Activated CD4-positive, alpha-beta memory T cell treated with anti-CD3 and anti-CD28 coated beads for 36 hours (primary cell): ENCODE measurements around the gene BCAP29. TPM values are rescaled to one million over a fixed set of nuclear protein-coding genes. Genes with fewer than 3 reads are reported as not detected.
"Not testable (repeated sequence)": the region's sequence is repeated elsewhere in the genome, so short reads cannot be mapped to it uniquely, and the experiment has no call there.

Source experiments
- CTCF ChIA-PET: fragments of 350-600 bp; sonication (Branson Sonifier 250); formaldehyde crosslinking; loops from one replicate; lab custom pipeline; 2021; ENCODE audit warnings: antibody characterized with exemption, inconsistent platforms; lab: Charles Lee
- POLR2A ChIA-PET: fragments of 350-600 bp; sonication (Branson Sonifier 250); formaldehyde crosslinking; loops from one replicate; lab custom pipeline; 2021; ENCODE audit warnings: antibody characterized with exemption; lab: Charles Lee
- DNase-seq: peaks from one replicate; pipeline ENCODE4 v3.0.0-alpha.2; 2020
- H3K27ac Mint-ChIP-seq: one replicate; pipeline ENCODE4 v1.8.0; 2021; ENCODE audit warnings: mixed read lengths
- H3K27me3 Mint-ChIP-seq: one replicate; pipeline ENCODE4 v1.8.0; 2021; ENCODE audit warnings: mixed read lengths
- H3K36me3 Mint-ChIP-seq: one replicate; pipeline ENCODE4 v1.8.0; 2021; ENCODE audit warnings: mixed read lengths
- H3K4me1 Mint-ChIP-seq: one replicate; pipeline ENCODE4 v1.8.0; 2021; ENCODE audit warnings: low read depth, mixed read lengths
- H3K4me3 Mint-ChIP-seq: one replicate; pipeline ENCODE4 v1.8.0; 2021; ENCODE audit warnings: mild to moderate bottlenecking, mixed read lengths
- H3K9me3 Mint-ChIP-seq: one replicate; pipeline ENCODE4 v1.8.0; 2021; ENCODE audit warnings: mixed read lengths
- intact Hi-C: fragments of 100-400 bp; cut with micrococcal nuclease; formaldehyde crosslinking; loops from one replicate; pipeline ENCODE4 v1.15.1; 2023
- total RNA-seq, 2 experiments: library from RNA; stranded (reverse); gene quantifications; one replicate each; pipeline ENCODE4 v1.2.3, GENCODE V29; 2021

Gene BCAP29
- total RNA-seq, 2 experiments from 2014 or later: 42.3 to 42.9 TPM

- Mint-ChIP-seq H3K27ac (no peak overlapping the region), H3K36me3 (peaks cover 6% of the 10 kb centered on the region), H3K9me3 (peaks cover 2% of the 10 kb centered on the region), H3K4me3 (no peak overlapping the region), H3K27me3 (no peaks in the 10 kb centered on the region), H3K4me1 (peaks cover 4% of the 10 kb centered on the region)
- POLR2A ChIA-PET: no interaction called here
- no peak for DNase-seq
- CTCF ChIA-PET: no interaction called here
- intact Hi-C loops: no loop called here
Observed at GRCh38 chr7:107632492-107632865, 52.4 kb downstream of the BCAP29 start.

DNA sequence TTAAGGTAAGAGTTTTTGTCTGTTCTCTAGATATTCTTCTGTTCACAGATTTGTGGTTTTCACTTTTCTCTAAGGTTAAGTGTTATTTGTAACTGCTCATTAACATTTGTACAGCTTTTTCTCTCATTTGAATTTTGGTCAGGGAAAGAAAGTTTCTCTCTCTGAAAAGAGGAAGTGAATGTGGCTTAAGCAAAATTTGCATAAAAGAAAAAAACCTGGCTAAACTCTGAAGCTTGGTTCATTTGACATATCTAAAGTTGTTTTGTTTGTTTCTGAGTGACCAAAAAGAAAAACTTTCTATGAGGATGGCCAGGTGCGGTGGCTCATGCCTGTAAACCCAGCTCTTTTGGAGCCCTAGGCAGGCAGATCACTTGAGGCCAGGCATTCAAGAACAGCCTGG lies 58.5 kb downstream of the BCAP29 start:
- DNase-seq: no peak
- H3K27me3 Mint-ChIP-seq: peaks cover 16% of the 10 kb centered on the region
- H3K27ac Mint-ChIP-seq: no peak overlapping the region
- H3K4me1 Mint-ChIP-seq: peaks cover 8% of the 10 kb centered on the region
- H3K36me3 Mint-ChIP-seq: peaks cover 4% of the 10 kb centered on the region
- ChIA-PET POLR2A (no interaction called here), CTCF (no interaction called here)
- peaks cover 4% of the 10 kb centered on the region for H3K9me3 Mint-ChIP-seq
- no peak overlapping the region for H3K4me3 Mint-ChIP-seq
- intact Hi-C loops: loop anchor here (2.0 kb wide), 1 partner anchor 20 kb away; no protein-coding TSS in a partner anchor

DNA sequence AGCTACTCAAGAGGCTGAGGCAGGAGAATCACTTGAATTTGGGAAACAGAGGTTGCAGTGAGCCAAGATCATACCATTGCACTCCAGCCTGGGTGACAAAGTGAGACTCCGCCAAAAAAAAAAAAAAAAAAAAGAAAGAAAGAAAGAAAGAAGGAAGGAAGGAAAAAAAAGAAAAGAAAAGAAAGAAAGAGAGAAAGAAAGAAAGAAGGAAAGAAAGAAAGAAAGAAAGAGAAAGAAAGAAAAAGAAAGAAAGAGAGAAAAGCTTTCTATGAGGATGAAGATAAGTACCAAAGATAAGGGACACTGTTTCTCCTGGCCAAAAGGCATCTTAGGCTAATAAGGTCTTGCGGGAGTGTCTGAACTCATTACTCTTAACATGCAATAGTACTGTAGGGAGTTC lies 59.0 kb downstream of the BCAP29 start:
- not testable (repeated sequence) for H3K4me3 Mint-ChIP-seq, H3K27ac Mint-ChIP-seq

GRCh38 chr7:107641676-107642075 lies 61.6 kb downstream of the BCAP29 start:
- Mint-ChIP-seq H3K27me3 (peaks cover 21% of the 10 kb centered on the region), H3K27ac (no peak overlapping the region), H3K4me1 (peaks cover 13% of the 10 kb centered on the region), H3K9me3 (peaks cover 7% of the 10 kb centered on the region), H3K36me3 (peaks cover 4% of the 10 kb centered on the region), H3K4me3 (no peak overlapping the region)
- intact Hi-C loops: no loop called here
- CTCF ChIA-PET: interaction anchor here (0.8 kb wide), 1 partner anchor 58 kb away, joined by 3 read pairs; no protein-coding TSS in a partner anchor
- POLR2A ChIA-PET: no interaction called here
- no peak for DNase-seq

More for the DNA sequence above, 59.0 kb downstream of the BCAP29 start:
- H3K4me1 Mint-ChIP-seq, DNase-seq, POLR2A ChIA-PET, H3K36me3 Mint-ChIP-seq, CTCF ChIA-PET, H3K9me3 Mint-ChIP-seq: not testable (repeated sequence)
- H3K27me3 Mint-ChIP-seq: peaks cover 16% of the 10 kb centered on the region
- intact Hi-C loops: loop anchor here (2.0 kb wide), 1 partner anchor 20 kb away; no protein-coding TSS in a partner anchor

DNA sequence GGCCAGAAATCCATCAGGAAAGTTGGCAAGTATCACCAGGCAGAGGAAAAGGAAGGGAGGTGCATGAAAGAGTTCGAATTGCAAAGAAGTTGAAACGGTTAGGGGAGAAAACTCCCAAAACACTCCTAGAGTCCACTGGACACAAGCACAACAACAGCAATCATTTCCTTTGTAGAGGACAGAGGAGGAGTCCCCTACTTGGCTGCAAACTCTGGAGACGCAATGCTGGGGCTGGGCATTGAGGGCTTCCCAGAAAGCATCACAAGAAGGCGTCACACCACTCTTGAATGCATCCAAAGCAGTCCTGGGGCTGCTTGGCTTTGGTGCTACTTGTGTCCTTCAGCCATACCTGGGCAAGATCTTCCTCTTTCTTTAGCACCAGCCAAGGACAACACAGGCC lies 62.5 kb downstream of the BCAP29 start:
- intact Hi-C loops: no loop called here
- peaks cover 4% of the 10 kb centered on the region for H3K36me3 Mint-ChIP-seq
- CTCF ChIA-PET: no interaction called here

GRCh38 chr7:107643407-107643806 lies 63.4 kb downstream of the BCAP29 start:
- intact Hi-C loops: no loop called here
- ChIA-PET POLR2A (no interaction called here), CTCF (no interaction called here)
- peaks cover 17% of the 10 kb centered on the region for H3K27me3 Mint-ChIP-seq
- H3K27ac Mint-ChIP-seq: no peak overlapping the region
- H3K4me3 Mint-ChIP-seq: no peak overlapping the region
- H3K9me3 Mint-ChIP-seq: peaks cover 5% of the 10 kb centered on the region
- H3K4me1 Mint-ChIP-seq: peaks cover 8% of the 10 kb centered on the region
- peaks cover 1% of the 10 kb centered on the region for H3K36me3 Mint-ChIP-seq
- DNase-seq: no peak

More for the DNA sequence above, 62.5 kb downstream of the BCAP29 start:
- Mint-ChIP-seq H3K9me3 (peaks cover 6% of the 10 kb centered on the region), H3K27me3 (peaks cover 21% of the 10 kb centered on the region), H3K27ac (no peak overlapping the region), H3K4me3 (no peak overlapping the region), H3K4me1 (peaks cover 13% of the 10 kb centered on the region)
- POLR2A ChIA-PET: no interaction called here
- no peak for DNase-seq

- Mint-ChIP-seq H3K4me1 (peaks cover 5% of the 10 kb centered on the region), H3K9me3 (peaks cover 5% of the 10 kb centered on the region), H3K4me3 (no peak overlapping the region), H3K27ac (no peak overlapping the region), H3K36me3 (no peaks in the 10 kb centered on the region), H3K27me3 (peaks cover 16% of the 10 kb centered on the region)
- no peak for DNase-seq
- ChIA-PET POLR2A (no interaction called here), CTCF (no interaction called here)
- intact Hi-C loops: no loop called here
Observed at GRCh38 chr7:107643938-107644308, 63.9 kb downstream of the BCAP29 start.

- Mint-ChIP-seq H3K9me3 (peaks cover 5% of the 10 kb centered on the region), H3K4me3 (no peak overlapping the region), H3K36me3 (no peaks in the 10 kb centered on the region), H3K27ac (no peak overlapping the region), H3K4me1 (peaks cover 5% of the 10 kb centered on the region), H3K27me3 (peaks cover 15% of the 10 kb centered on the region)
- CTCF ChIA-PET: no interaction called here
- POLR2A ChIA-PET: no interaction called here
- DNase-seq: no peak
- intact Hi-C loops: no loop called here
Observed at GRCh38 chr7:107644309-107644974, 64.4 kb downstream of the BCAP29 start.

- H3K4me1 Mint-ChIP-seq: peaks cover 6% of the 10 kb centered on the region
- H3K9me3 Mint-ChIP-seq: peaks cover 4% of the 10 kb centered on the region
- no peaks in the 10 kb centered on the region for H3K36me3 Mint-ChIP-seq
- H3K27ac Mint-ChIP-seq: no peak overlapping the region
- DNase-seq: no peak
- intact Hi-C loops: no loop called here
- CTCF ChIA-PET: no interaction called here
- no peak overlapping the region for H3K4me3 Mint-ChIP-seq
- H3K27me3 Mint-ChIP-seq: peaks cover 21% of the 10 kb centered on the region
- POLR2A ChIA-PET: no interaction called here
Observed at GRCh38 chr7:107652642-107653041, 72.6 kb downstream of the BCAP29 start.

DNA sequence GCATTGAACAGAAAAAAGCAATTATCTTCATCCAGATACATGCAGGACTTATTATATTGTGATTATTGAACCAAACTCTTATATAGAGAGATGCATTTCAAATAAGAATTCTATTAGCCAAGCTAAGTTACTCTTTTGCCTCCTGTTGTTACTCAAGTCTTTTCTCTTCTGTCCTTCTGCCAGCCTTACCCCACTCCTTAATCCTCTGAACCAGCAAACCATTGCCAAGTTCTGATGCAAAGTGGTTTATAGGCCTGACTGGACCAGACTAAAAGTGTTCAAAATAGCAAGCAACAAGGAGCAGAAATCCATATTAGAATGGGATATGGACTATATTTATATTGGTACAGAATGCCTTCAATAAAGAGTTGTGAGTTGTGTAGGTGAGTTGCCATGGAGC lies 78.4 kb downstream of the BCAP29 start:
- Mint-ChIP-seq H3K27me3 (peaks cover 12% of the 10 kb centered on the region), H3K27ac (no peak overlapping the region), H3K4me3 (no peak overlapping the region), H3K9me3 (no peaks in the 10 kb centered on the region), H3K4me1 (peaks cover 36% of the 10 kb centered on the region), H3K36me3 (no peaks in the 10 kb centered on the region)
- ChIA-PET CTCF (interaction anchor here (1.6 kb wide), 1 partner anchor 85 kb away, joined by 4 read pairs; the partner anchor contains the start of gene CBLL1), POLR2A (no interaction called here)
- intact Hi-C loops: loop anchor here (2.0 kb wide), 2 partner anchors 20 to 232 kb away; partner anchors contain the start of gene DLD
- DNase-seq: no peak

DNA sequence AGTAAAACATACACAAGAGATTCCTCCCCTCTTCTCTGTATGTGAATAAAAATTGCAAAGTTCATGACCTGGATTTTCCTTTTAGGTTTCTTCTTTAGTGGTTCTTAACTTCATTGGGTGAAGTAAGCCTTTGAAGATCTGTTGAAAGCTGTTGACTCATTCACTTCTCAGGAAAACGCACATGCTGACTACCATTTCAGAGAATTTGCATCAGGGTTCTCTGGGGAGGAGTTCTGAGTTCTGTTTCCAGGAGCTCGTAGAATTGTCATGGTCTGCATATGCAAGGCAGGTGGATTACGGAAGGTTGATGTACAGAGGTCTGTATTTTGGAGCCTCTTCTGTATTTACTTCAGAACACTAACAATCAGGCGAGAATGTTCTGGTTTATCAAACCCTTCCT lies 79.6 kb downstream of the BCAP29 start:
- Mint-ChIP-seq H3K36me3 (no peaks in the 10 kb centered on the region), H3K4me1 (peaks cover 36% of the 10 kb centered on the region), H3K9me3 (no peaks in the 10 kb centered on the region), H3K27ac (peak overlapping the region; percentile 93), H3K4me3 (peak overlapping the region; percentile 84), H3K27me3 (peaks cover 12% of the 10 kb centered on the region)
- intact Hi-C loops: loop anchor here (1.0 to 5.0 kb wide), 10 partner anchors 11 to 1312 kb away; partner anchors contain the start of genes BCAP29 and DLD
- CTCF ChIA-PET: interaction anchor here (0.6 to 1.6 kb wide), 3 partner anchors 54 to 205 kb away, joined by 3 to 4 read pairs (median 4); partner anchors contain the start of gene CBLL1
- DNase-seq: peak; percentile 78
- POLR2A ChIA-PET: interaction anchor here (0.6 to 1.1 kb wide), 6 partner anchors 84 to 1824 kb away, joined by 3 to 10 read pairs (median 4); partner anchors contain the start of genes CBLL1, COG5, DLD and HBP1

GRCh38 chr7:107660381-107661080 lies 80.5 kb downstream of the BCAP29 start, which contains the start of gene SLC26A4:
Gene SLC26A4 (plus strand): TSS chr7:107660828. CDS start chr7:107661642, 814 bp downstream.
- Mint-ChIP-seq H3K4me1 (peaks cover 30% of the 10 kb centered on the region), H3K27me3 (peaks cover 11% of the 10 kb centered on the region), H3K4me3 (peak within 1 kb of the TSS; percentile 84), H3K9me3 (no peaks in the 10 kb centered on the region), H3K36me3 (no peaks in the 10 kb centered on the region), H3K27ac (peak within 1 kb of the TSS; percentile 93)
- DNase-seq: peak; percentile 73
- CTCF ChIA-PET: interaction anchor here (0.8 to 2.4 kb wide), 7 partner anchors 28 to 219 kb away, joined by 3 to 8 read pairs (median 5); partner anchors contain the start of genes CBLL1, COG5 and DUS4L
- intact Hi-C loops: loop anchor here (1.0 to 5.0 kb wide), 5 partner anchors 10 to 1313 kb away; partner anchors contain the start of gene BCAP29
- POLR2A ChIA-PET: interaction anchor here (0.7 to 1.6 kb wide), 7 partner anchors 10 to 492 kb away, joined by 3 to 5 read pairs (median 3); partner anchors contain the start of genes COG5, DLD, DUS4L and HBP1
